ENCODE results near the gene MLLT10. TPM values are rescaled to one million over a fixed set of nuclear protein-coding genes. Genes with fewer than 3 reads are reported as not detected.

The MLLT10 gene
- total RNA-seq, 4 donors from 2014 or later = 40.1 to 57.8 (median 47.5) TPM

DNA sequence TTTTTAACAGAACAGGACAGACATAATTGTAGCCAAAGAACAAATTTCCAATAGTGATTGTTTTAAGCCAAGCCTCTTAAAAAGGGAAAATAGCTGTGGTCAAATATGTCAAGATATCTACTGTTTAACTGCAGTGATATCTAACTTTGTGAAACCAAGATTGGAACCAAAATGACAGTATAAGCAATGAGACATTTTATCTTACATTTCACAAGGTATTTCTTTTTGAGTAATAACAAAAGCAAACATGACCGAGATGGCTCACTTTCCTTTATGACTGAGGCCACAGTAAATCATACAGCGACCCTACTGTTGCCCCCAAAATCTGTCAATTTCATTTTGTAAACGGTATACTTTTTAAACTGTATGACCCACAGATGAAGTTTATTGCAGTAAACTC lies 215.8 kb downstream of the MLLT10 start:
- TF ChIP-seq, protein P1, sequence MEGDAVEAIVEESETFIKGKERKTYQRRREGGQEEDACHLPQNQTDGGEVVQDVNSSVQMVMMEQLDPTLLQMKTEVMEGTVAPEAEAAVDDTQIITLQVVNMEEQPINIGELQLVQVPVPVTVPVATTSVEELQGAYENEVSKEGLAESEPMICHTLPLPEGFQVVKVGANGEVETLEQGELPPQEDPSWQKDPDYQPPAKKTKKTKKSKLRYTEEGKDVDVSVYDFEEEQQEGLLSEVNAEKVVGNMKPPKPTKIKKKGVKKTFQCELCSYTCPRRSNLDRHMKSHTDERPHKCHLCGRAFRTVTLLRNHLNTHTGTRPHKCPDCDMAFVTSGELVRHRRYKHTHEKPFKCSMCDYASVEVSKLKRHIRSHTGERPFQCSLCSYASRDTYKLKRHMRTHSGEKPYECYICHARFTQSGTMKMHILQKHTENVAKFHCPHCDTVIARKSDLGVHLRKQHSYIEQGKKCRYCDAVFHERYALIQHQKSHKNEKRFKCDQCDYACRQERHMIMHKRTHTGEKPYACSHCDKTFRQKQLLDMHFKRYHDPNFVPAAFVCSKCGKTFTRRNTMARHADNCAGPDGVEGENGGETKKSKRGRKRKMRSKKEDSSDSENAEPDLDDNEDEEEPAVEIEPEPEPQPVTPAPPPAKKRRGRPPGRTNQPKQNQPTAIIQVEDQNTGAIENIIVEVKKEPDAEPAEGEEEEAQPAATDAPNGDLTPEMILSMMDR (IDR thresholded peaks at IDR 0.05; ENCODE audit: low read depth) = no peak

DNA sequence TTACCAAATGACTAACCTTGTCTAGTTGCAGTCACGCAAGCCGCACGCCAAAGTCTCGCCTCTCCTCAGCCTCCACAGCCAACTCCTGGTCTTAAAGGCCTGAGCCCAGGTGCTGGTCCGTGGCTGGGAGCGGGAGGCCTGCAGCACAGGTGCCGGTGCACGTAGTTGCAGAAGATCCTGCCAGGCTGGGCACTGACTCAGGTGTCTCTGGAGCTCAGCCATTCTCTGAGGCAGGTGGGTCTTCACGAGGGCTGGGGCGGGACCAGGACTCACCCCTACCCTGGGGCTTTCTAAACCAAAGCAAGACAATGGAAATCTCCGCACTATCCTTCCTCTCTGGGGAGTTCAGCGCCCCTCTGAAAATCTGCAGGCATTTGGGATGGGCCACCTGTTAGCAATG lies 216.4 kb downstream of the MLLT10 start:
- TF ChIP-seq, protein P1 (IDR thresholded peaks at IDR 0.05; ENCODE audit: low read depth) = no peak

DNA sequence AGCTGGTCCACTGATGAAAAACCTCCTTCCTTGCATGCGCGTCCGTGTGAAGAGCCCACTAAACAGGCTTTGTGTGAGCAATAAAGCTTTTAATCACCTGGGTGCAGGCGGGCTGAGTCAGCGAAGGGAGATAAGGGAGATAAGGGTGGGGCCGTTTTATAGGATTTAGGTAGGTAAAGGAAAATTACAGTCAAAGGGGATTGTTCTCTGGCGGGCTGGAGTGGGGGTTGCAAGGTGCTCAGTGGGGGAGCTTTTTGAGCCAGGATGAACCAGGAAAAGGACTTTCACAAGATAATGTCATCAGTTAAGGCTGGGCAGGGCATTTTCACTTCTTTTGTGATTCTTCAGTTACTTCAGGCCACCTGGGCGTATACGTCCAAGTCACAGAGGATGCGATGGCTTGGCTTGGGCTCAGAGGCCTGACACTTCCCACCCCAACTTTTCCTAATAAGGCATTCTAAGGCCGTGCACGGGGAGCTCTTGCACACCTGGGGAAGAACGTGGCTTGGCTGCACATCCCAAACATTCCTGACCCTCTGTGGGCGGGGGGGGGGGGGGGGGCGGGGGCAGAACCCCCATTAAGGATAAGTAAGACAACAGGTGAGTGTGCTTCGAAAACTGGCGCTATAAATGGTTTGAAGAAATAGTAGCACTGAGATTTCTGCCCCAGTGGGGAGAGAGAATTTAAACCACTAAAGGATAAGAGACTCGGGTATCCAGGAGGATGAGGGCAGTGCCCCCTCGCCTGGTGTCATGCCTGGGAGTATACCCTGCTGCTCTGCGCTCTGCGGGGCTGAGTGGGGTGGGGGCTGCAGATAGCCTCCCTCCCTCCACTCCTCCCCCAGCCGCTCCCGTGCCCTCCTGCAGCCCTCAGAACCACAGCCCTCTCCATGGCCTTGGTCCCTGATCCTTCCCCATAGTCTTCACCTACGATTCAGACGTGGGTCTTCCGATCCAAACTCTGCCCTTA lies 217.6 kb downstream of the MLLT10 start:
- TF ChIP-seq, protein P1 (IDR thresholded peaks at IDR 0.05; ENCODE audit: low read depth) = no peak

- TF ChIP-seq, protein P1 (IDR thresholded peaks at IDR 0.05; ENCODE audit: low read depth) = no peak
Observed at GRCh38 chr10:21753497-21754270, 219.7 kb downstream of the MLLT10 start.

DNA sequence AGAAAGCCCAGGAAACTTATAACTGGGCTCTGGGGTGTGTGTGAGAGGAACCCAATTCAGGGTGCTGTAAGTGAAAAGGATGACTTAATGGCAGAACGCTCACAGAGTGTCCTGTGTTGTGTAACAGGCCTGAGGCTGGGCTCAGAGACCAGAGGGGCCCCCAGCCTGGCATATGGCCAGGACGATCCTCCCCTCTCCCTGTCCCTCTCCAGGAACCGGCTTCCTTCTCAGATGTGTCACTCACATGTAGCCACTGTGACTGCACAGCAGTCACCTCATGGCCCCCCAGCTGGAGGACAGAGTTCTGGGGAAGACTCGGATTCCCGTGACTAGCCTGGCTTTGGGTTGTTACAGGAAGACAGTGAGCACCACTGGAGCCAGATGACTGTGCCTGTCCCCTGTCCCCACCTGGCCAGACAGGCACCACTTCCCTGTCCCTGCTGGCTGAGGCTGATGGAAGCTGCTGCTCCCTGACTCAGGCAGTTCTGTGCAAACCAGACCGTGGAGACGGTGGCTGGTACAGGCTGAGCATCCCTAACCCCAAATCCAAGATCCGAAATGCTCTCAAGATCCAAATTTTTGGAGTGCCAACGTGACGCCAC lies 220.5 kb downstream of the MLLT10 start:
- TF ChIP-seq, protein P1 (IDR thresholded peaks at IDR 0.05; ENCODE audit: low read depth) = no peak

GRCh38 chr10:21756707-21757106 lies 222.7 kb downstream of the MLLT10 start:
- TF ChIP-seq, protein P1 (IDR thresholded peaks at IDR 0.05; ENCODE audit: low read depth) = no peak

Measured in subcutaneous adipose tissue (tissue), 4 donors.